ENCODE measurements around the gene LHFPL3. TPM values are rescaled to one million over a fixed set of nuclear protein-coding genes. Genes with fewer than 3 reads are reported as not detected.

Gene LHFPL3
- total RNA-seq, 1 experiment from 2014 or later = not detected

- BruUV-seq (replicated peaks) = no TSS peak
- H3K79me2 ChIP-seq (ENCODE audit: low read depth) = no peaks in the 10 kb centered on the region
- no peak overlapping the region for H3K27ac ChIP-seq
- ChIA-PET CTCF (no interaction called here), POLR2A (ENCODE audit: unreplicated experiment) (no interaction called here)
- H3K9me2 ChIP-seq (ENCODE audit: insufficient read depth) = no peaks in the 10 kb centered on the region
- H3K36me3 ChIP-seq (ENCODE audit: low read depth) = no peaks in the 10 kb centered on the region
- intact Hi-C loops (cut with micrococcal nuclease; ENCODE audit: unreplicated experiment) = no loop called here
- no peaks in the 10 kb centered on the region for H3F3A ChIP-seq (ENCODE audit: insufficient read depth, low read depth)
- DNase-seq = no peak
- no peaks in the 10 kb centered on the region for H4K20me1 ChIP-seq (ENCODE audit: insufficient read depth)
- no peak overlapping the region for H3K4me3 ChIP-seq
- no peak overlapping the region for H2AFZ ChIP-seq
- no peak overlapping the region for H3K4me2 ChIP-seq
- TF ChIP-seq CTCF (conservative IDR thresholded peaks at IDR 0.05) (no peak), EZH2 (IDR thresholded peaks at IDR 0.05; ENCODE audit: low read depth) (no peak)
- no peaks in the 10 kb centered on the region for H3K4me1 ChIP-seq (replicated peaks; ENCODE audit: insufficient read depth)
- no peaks in the 10 kb centered on the region for H3K9me3 ChIP-seq (ENCODE audit: insufficient read depth, low read depth)
- peaks cover 36% of the 10 kb centered on the region for H3K27me3 ChIP-seq (ENCODE audit: insufficient read depth, low read depth)
Measured at GRCh38 chr7:104836976-104837375, 508.6 kb downstream of the LHFPL3 start.

- H3K4me3 ChIP-seq = no peak overlapping the region
- CTCF ChIA-PET = no interaction called here
- peaks cover 45% of the 10 kb centered on the region for H3K27me3 ChIP-seq (ENCODE audit: insufficient read depth, low read depth)
- H3K79me2 ChIP-seq (ENCODE audit: low read depth) = no peaks in the 10 kb centered on the region
- no TSS peak for BruUV-seq (replicated peaks)
- no peak overlapping the region for H2AFZ ChIP-seq
- no peak overlapping the region for H3K27ac ChIP-seq
- intact Hi-C loops (cut with micrococcal nuclease; ENCODE audit: unreplicated experiment) = no loop called here
- H3K9me2 ChIP-seq (ENCODE audit: insufficient read depth) = no peaks in the 10 kb centered on the region
- no peaks in the 10 kb centered on the region for H3F3A ChIP-seq (ENCODE audit: insufficient read depth, low read depth)
- no peak for TF ChIP-seq CTCF (conservative IDR thresholded peaks at IDR 0.05)
- no peak for TF ChIP-seq EZH2 (IDR thresholded peaks at IDR 0.05; ENCODE audit: low read depth)
- no peak overlapping the region for H3K4me2 ChIP-seq
- H3K9me3 ChIP-seq (ENCODE audit: insufficient read depth, low read depth) = no peaks in the 10 kb centered on the region
- no peaks in the 10 kb centered on the region for H3K4me1 ChIP-seq (replicated peaks; ENCODE audit: insufficient read depth)
- no peak for DNase-seq
- no peaks in the 10 kb centered on the region for H4K20me1 ChIP-seq (ENCODE audit: insufficient read depth)
- POLR2A ChIA-PET (ENCODE audit: unreplicated experiment) = no interaction called here
- no peaks in the 10 kb centered on the region for H3K36me3 ChIP-seq (ENCODE audit: low read depth)
Measured at GRCh38 chr7:104838537-104839299, 510.3 kb downstream of the LHFPL3 start.

GRCh38 chr7:104839842-104840241, 511.4 kb downstream of the LHFPL3 start:
- no peak overlapping the region for H2AFZ ChIP-seq
- POLR2A ChIA-PET (ENCODE audit: unreplicated experiment) = no interaction called here
- no peak overlapping the region for H3K27ac ChIP-seq
- no peaks in the 10 kb centered on the region for H3K9me2 ChIP-seq (ENCODE audit: insufficient read depth)
- peaks cover 56% of the 10 kb centered on the region for H3K27me3 ChIP-seq (ENCODE audit: insufficient read depth, low read depth)
- CTCF ChIA-PET = no interaction called here
- no peak for DNase-seq
- no peaks in the 10 kb centered on the region for H3K4me1 ChIP-seq (replicated peaks; ENCODE audit: insufficient read depth)
- H3K36me3 ChIP-seq (ENCODE audit: low read depth) = no peaks in the 10 kb centered on the region
- H3K4me3 ChIP-seq = no peak overlapping the region
- no peaks in the 10 kb centered on the region for H3K9me3 ChIP-seq (ENCODE audit: insufficient read depth, low read depth)
- no TSS peak for BruUV-seq (replicated peaks)
- H3K4me2 ChIP-seq = no peak overlapping the region
- no peaks in the 10 kb centered on the region for H4K20me1 ChIP-seq (ENCODE audit: insufficient read depth)
- intact Hi-C loops (cut with micrococcal nuclease; ENCODE audit: unreplicated experiment) = no loop called here
- no peaks in the 10 kb centered on the region for H3F3A ChIP-seq (ENCODE audit: insufficient read depth, low read depth)
- no peak for TF ChIP-seq CTCF (conservative IDR thresholded peaks at IDR 0.05)
- TF ChIP-seq EZH2 (IDR thresholded peaks at IDR 0.05; ENCODE audit: low read depth) = no peak
- H3K79me2 ChIP-seq (ENCODE audit: low read depth) = no peaks in the 10 kb centered on the region
